K562 (cell line): ENCODE data around the gene NUDT9. TPM values are rescaled to one million over a fixed set of nuclear protein-coding genes. Genes with fewer than 3 reads are reported as not detected.
"Not testable (repeated sequence)": the region's sequence is repeated elsewhere in the genome, so short reads cannot be mapped to it uniquely, and the experiment has no call there.

Experiments
- ATAC-seq: fragments of 200-7000 bp; cut with Tn5 transposase; 3 replicates; pipeline ENCODE4 v1.9.1; 2020; ENCODE audit warnings: moderate library complexity
- BruUV-seq: library from RNA; stranded (reverse); fragments of 400-500 nt; replicated peaks from 2 replicates; lab custom pipeline; 2021; lab: Mats Ljungman, UMichigan
- CTCF ChIA-PET: fragments of 300-600 bp; formaldehyde crosslinking; extraction: SDS; loops from one replicate; lab custom pipeline; 2021; ENCODE audit warnings: low intra/inter-chr PET ratio; lab: Yijun Ruan, JAX
- POLR2A ChIA-PET: fragments of 300-600, 350-650 bp; sonication (Branson Sonifier 250); formaldehyde crosslinking; extraction: SDS; loops from one replicate; lab custom pipeline; 2021; ENCODE audit warnings: antibody characterized with exemption, inconsistent platforms; lab: Yijun Ruan, JAX
- DNase-seq, 4 experiments: peaks; one replicate each; pipeline versions ENCODE4 v3.0.0 to v3.0.0-alpha.2; 2011 to 2018; ENCODE audit warnings: low spot score in 3 of 4, mixed read lengths in 3 of 4; ENCODE audit errors: extremely low read depth in 1 of 4
- FAIRE-seq: peaks from 2 replicates; lab custom pipeline; 2011; peaks lifted over from hg19 to GRCh38; lab: Jason Lieb, UNC
- H2AFZ ChIP-seq: 2 replicates; pipeline ENCODE4 v1.6.0; 2011; ENCODE audit warnings: low read depth, low read length, control low read depth, inconsistent platforms
- H3K27ac ChIP-seq: fragments of 200-600 bp; 3 replicates; pipeline ENCODE4 v1.8.0; 2011; ENCODE audit warnings: low read depth, mild to moderate bottlenecking, control low read depth, inconsistent platforms, low read length, moderate library complexity, mixed read lengths; ENCODE audit errors: extremely low read depth
- H3K27me3 ChIP-seq, 2 experiments: fragments of 300-600 bp in 1 of 2; 2 replicates in 1 of 2; 3 replicates in 1 of 2; pipeline versions ENCODE4 v1.6.0 to v1.8.0; 2011; ENCODE audit warnings: inconsistent platforms in 2 of 2, low read length in 2 of 2, mild to moderate bottlenecking in 1 of 2, mixed read lengths in 1 of 2, moderate library complexity in 1 of 2; ENCODE audit not compliant: control insufficient read depth in 2 of 2, insufficient read depth in 2 of 2
- H3K36me3 ChIP-seq: fragments of 300-600 bp; 3 replicates; pipeline ENCODE4 v1.8.0; 2011; ENCODE audit warnings: mild to moderate bottlenecking, low read length, inconsistent platforms; ENCODE audit not compliant: control insufficient read depth, insufficient read depth
- H3K4me1 ChIP-seq, 2 experiments: fragments of 200-600 bp in 1 of 2; replicated peaks in 1 of 2; 2 replicates in 1 of 2; 3 replicates in 1 of 2; pipeline versions ENCODE4 v1.5.1 to v1.8.0; 2011; ENCODE audit warnings: inconsistent platforms in 2 of 2, low read length in 2 of 2, mild to moderate bottlenecking in 1 of 2, mixed read lengths in 1 of 2, moderate library complexity in 1 of 2; ENCODE audit not compliant: control insufficient read depth in 2 of 2, insufficient read depth in 2 of 2
- H3K4me2 ChIP-seq: 2 replicates; pipeline ENCODE4 v1.6.1; 2011; ENCODE audit warnings: low read length, control low read depth, inconsistent platforms, mixed read lengths; ENCODE audit not compliant: insufficient read depth
- H3K4me3 ChIP-seq: fragments of 200-600 bp; sonication (generic), shearing (Covaris generic); 2 replicates; pipeline ENCODE4 v1.5.1; 2016; ENCODE audit warnings: control low read depth, inconsistent platforms
- H3K79me2 ChIP-seq: fragments of 200-600 bp; 3 replicates; pipeline ENCODE4 v1.8.0; 2011; ENCODE audit warnings: low read length, inconsistent platforms; ENCODE audit not compliant: control insufficient read depth, insufficient read depth
- H3K9ac ChIP-seq, 2 experiments: 2 replicates each; pipeline versions ENCODE4 v1.6.0 to v1.6.1; 2011; ENCODE audit warnings: low read depth in 2 of 2, low read length in 2 of 2, control low read depth in 1 of 2, inconsistent platforms in 1 of 2, mild to moderate bottlenecking in 1 of 2, mixed read lengths in 1 of 2; ENCODE audit not compliant: insufficient read depth in 1 of 2
- H3K9me1 ChIP-seq: one replicate; pipeline ENCODE4 v1.6.0; 2011; ENCODE audit warnings: inconsistent platforms, mild to moderate bottlenecking, low read length, moderate library complexity; ENCODE audit not compliant: control insufficient read depth, insufficient read depth
- H3K9me3 ChIP-seq: replicated peaks from 2 replicates; pipeline ENCODE4 v1.5.1; 2011; ENCODE audit warnings: low read depth, low read length, inconsistent platforms; ENCODE audit not compliant: control insufficient read depth, insufficient read depth
- H4K20me1 ChIP-seq: replicated peaks from 2 replicates; pipeline ENCODE4 v1.6.1; 2011; ENCODE audit warnings: low read length, inconsistent platforms, mixed read lengths; ENCODE audit not compliant: control insufficient read depth, insufficient read depth
- FOXA1 ChIP-seq: fragments of 450-650 bp; IDR thresholded peaks from 2 replicates; pipeline ENCODE4 v1.6.1; 2016; ENCODE audit warnings: mild to moderate bottlenecking, borderline replicate concordance
- ILF3 ChIP-seq: fragments of 450-650 bp; IDR thresholded peaks from 2 replicates; pipeline ENCODE4 v1.6.1; 2018; ENCODE audit warnings: antibody characterized with exemption, mild to moderate bottlenecking, moderate library complexity, borderline replicate concordance
- POLR2AphosphoS5 ChIP-seq: IDR thresholded peaks from 2 replicates; pipeline ENCODE4 v1.6.1; 2011; ENCODE audit warnings: mild to moderate bottlenecking, low read depth, low read length, moderate library complexity; ENCODE audit not compliant: control insufficient read depth, insufficient read depth
- U2AF1 ChIP-seq: fragments of 200-400 bp; formaldehyde crosslinking; optimal IDR thresholded peaks from 2 replicates; pipeline ENCODE3; 2017; ENCODE audit warnings: mild to moderate bottlenecking, low read depth, low read length, moderate library complexity
- USF2 ChIP-seq: sonication (generic); formaldehyde crosslinking; IDR thresholded peaks from 2 replicates; pipeline ENCODE4 v1.5.0; 2020; ENCODE audit warnings: missing genetic modification reagents
- ZBTB1 ChIP-seq: sonication (generic); formaldehyde crosslinking; IDR thresholded peaks from 2 replicates; pipeline ENCODE4 v1.8.1; 2023; ENCODE audit warnings: missing genetic modification reagents, low read depth, mild to moderate bottlenecking, borderline replicate concordance
- ZHX1 ChIP-seq: fragments of 150-350 bp; conservative IDR thresholded peaks from 2 replicates; pipeline ENCODE4 v1.6.1; 2014; ENCODE audit warnings: low read length
- ZKSCAN1 ChIP-seq: fragments of 150-350 bp; IDR thresholded peaks from 2 replicates; pipeline ENCODE4 v1.6.1; 2016; ENCODE audit warnings: low read depth, low read length
- WGBS: fragments of 100-300 bp; shearing (Covaris generic); methylation state at CpG from one replicate; pipeline ENCODE4 v1.1.6; 2016; ENCODE audit warnings: low coverage, mixed read lengths; ENCODE audit not compliant: insufficient coverage; ENCODE audit errors: missing lambda C conversion rate; 5-methylcytosine and 5-hydroxymethylcytosine counted together
- in situ Hi-C: fragments of 300-500 bp; cut with MboI; formaldehyde crosslinking; loops from 4 replicates; pipeline ENCODE4 v1.15.0; 2018; ENCODE audit warnings: inconsistent platforms, mixed read lengths
- intact Hi-C: fragments of 100-400 bp; cut with micrococcal nuclease; formaldehyde crosslinking; loops from 2 replicates; pipeline ENCODE4 v1.14.2; 2022
- polyA plus RNA-seq, 8 experiments: library from polyadenylated mRNA; depleted of rRNA in 4 of 8; stranded (reverse) in 5 of 8; unstranded in 3 of 8; fragments of >200 nt; fragmentation: Nextera tagmentation in 2 of 8; fragmentation: Illumina TruSeq in 1 of 8; extraction: Ambion mirVana in 2 of 8; extraction: Trizol in 1 of 8; gene quantifications; 2 replicates each; pipeline versions ENCODE4 v1.2.1 to v1.2.3, GENCODE V29; 2011 to 2014; ENCODE audit warnings: inconsistent platforms in 1 of 8, missing spikeins in 1 of 8
- total RNA-seq, 7 experiments: library from RNA; depleted of rRNA in 6 of 7; stranded (reverse); fragments of >200 nt in 6 of 7; fragmentation: Illumina TruSeq in 2 of 7; extraction: Trizol in 2 of 7; gene quantifications; 2 replicates each; pipeline versions ENCODE4 v1.2.1 to v1.2.3, GENCODE V29; 2011 to 2021; ENCODE audit warnings: low replicate concordance in 1 of 7

NUDT9 gene
- total and polyA plus RNA-seq, 9 of the 15 experiments (the other 6 are each of a cell fraction or from before 2014, with no cell fraction given), result 8.5 to 20.8 (median 18.0) TPM

GRCh38 chr4:87491436-87491835 is 69.1 kb downstream of the NUDT9 start (continued):
- no peak for TF ChIP-seq FOXA1
- no peak for TF ChIP-seq POLR2AphosphoS5

GRCh38 chr4:87491851-87492250 is 69.5 kb downstream of the NUDT9 start:
- H3K9ac ChIP-seq, H2AFZ ChIP-seq, in situ Hi-C loops, H3K4me2 ChIP-seq, H3K9me1 ChIP-seq, POLR2A ChIA-PET, H3K27me3 ChIP-seq, H4K20me1 ChIP-seq, BruUV-seq, ATAC-seq, FAIRE-seq, DNase-seq, H3K27ac ChIP-seq, H3K36me3 ChIP-seq, H3K79me2 ChIP-seq, H3K9me3 ChIP-seq, CTCF ChIA-PET, H3K4me3 ChIP-seq, H3K4me1 ChIP-seq: not testable (repeated sequence)
- 13% methylated on average over 1 of the region's 2 CpGs for WGBS
- intact Hi-C loops, result loop anchor here (10.0 kb wide), 1 partner anchor 723 kb away; no protein-coding TSS in a partner anchor

GRCh38 chr4:87493115-87493514 is 70.7 kb downstream of the NUDT9 start:
- no peak overlapping the region for H3K27ac ChIP-seq
- no peaks in the 10 kb centered on the region for H3K4me1 ChIP-seq
- TF ChIP-seq USF2 (CRISPR knock-in tag), result no peak
- no peak for TF ChIP-seq ZKSCAN1
- TF ChIP-seq U2AF1, result no peak
- TF ChIP-seq ZHX1, result no peak
- no peak for TF ChIP-seq ILF3
- TF ChIP-seq ZBTB1 (CRISPR knock-in tag), result no peak
- TF ChIP-seq, all 486 proteins: peak for 0
- ChIA-PET CTCF (no interaction called here), POLR2A (no interaction called here)
- intact Hi-C loops (loop anchor here (10.0 kb wide), 1 partner anchor 722 kb away; no protein-coding TSS in a partner anchor), in situ Hi-C loops (no loop called here)
- no peaks in the 10 kb centered on the region for H3K79me2 ChIP-seq
- H3K9ac ChIP-seq, result no peak overlapping the region
- H3K36me3 ChIP-seq, result no peaks in the 10 kb centered on the region
- no peaks in the 10 kb centered on the region for H3K9me1 ChIP-seq
- no peak overlapping the region for H3K4me2 ChIP-seq
- FAIRE-seq (no peak), DNase-seq (no peak), ATAC-seq (no peak)
- H3K27me3 ChIP-seq, result no peaks in the 10 kb centered on the region
- no TSS peak for BruUV-seq
- WGBS, result 3% methylated on average over 3 of the region's 3 CpGs
- no peak overlapping the region for H2AFZ ChIP-seq
- no peak overlapping the region for H3K4me3 ChIP-seq
- H3K9me3 ChIP-seq, result no peaks in the 10 kb centered on the region
- no peaks in the 10 kb centered on the region for H4K20me1 ChIP-seq
